ENCODE measurements around the gene GTF2F2.

GTF2F2 gene, protein sequence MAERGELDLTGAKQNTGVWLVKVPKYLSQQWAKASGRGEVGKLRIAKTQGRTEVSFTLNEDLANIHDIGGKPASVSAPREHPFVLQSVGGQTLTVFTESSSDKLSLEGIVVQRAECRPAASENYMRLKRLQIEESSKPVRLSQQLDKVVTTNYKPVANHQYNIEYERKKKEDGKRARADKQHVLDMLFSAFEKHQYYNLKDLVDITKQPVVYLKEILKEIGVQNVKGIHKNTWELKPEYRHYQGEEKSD

DNA sequence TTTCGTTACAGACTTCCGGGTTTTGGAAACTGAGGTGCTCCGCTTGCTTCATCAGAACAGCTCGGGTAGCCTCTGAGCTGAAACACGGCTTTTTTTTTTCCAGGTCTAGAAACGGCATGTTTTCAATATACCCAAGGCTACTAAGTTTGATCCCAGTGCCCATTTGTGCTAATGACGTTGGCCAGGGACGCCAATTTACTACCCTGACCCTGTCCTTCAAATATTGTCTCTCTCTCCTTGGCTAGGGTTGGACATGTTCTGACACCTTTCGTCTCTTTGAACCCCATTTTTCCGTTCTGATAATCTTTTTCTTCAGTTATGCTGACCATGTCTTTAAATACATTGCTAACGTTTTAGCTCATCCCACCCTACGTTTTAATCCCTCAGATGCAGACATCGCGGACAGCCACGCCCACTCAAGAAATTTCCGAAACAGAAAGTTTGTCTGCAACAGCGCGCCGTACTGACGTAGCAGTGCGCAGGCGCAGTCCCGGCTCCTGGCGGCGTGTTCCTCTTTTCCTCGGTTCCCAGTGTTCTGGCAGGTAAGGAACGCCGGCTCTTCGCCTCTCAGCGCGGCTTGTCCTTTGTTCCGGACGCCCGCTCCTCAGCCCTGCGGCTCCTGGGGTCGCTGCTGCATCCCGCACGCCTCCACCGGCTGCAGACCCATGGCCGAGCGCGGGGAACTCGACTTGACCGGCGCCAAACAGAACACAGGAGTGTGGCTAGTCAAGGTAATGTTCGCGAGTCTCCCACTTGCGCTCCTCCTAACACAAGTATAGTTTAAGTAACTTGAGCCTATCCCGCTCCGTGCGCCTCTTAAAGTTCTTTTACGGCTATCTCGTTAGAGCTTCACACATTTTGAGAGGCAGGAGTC, at the start of gene GTF2F2:
GTF2F2 (plus strand) TSS at position 520 of the 874 bp plus-strand sequence; CDS start at position 666, 146 bp downstream.
- DNase-seq (ENCODE audit: low read depth in 3 of 3, low spot score in 1 of 3): peak; percentile 65 to 75 (median 75)

DNA sequence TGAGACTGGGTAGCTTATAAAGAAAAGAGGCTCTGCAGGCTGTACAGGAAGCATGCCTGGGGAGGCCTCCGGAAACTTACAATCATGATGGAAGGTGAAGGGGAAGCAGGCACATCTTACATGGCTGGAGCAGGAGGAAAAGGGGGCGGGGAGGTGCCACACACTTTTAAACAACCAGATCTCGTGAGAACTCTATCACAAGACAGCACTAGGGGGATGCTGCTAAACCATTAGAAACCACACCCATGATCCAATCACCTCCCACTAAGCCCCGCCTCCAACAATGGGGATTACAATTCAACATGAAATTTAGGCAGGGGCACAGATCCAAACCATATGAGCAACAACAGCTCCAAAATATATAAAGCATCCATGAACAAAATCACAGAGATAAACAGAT, 46.5 kb upstream of the GTF2F2 start:
- DNase-seq (ENCODE audit: low read depth in 3 of 3, low spot score in 1 of 3): no peak

DNA sequence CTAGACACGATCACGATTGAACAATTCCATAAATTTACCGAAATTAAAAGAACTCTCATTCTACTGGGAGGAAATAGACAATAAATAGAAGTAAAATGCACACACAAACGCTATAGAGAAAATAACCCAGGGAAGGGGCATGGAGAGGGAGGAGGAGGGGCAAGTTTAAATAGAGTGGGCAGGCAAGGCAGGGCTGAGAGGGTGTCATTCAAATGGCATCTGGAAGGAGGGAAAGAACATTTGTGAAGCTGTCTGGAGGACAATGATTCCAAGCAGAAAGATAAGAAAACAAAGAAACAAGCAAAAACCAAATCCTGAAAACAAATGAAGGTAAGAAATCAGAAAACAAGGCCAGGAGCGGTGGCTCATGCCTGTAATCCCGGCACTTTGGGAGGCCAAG, 45.6 kb upstream of the GTF2F2 start:
- DNase-seq (ENCODE audit: low read depth in 3 of 3, low spot score in 1 of 3): no peak

DNA sequence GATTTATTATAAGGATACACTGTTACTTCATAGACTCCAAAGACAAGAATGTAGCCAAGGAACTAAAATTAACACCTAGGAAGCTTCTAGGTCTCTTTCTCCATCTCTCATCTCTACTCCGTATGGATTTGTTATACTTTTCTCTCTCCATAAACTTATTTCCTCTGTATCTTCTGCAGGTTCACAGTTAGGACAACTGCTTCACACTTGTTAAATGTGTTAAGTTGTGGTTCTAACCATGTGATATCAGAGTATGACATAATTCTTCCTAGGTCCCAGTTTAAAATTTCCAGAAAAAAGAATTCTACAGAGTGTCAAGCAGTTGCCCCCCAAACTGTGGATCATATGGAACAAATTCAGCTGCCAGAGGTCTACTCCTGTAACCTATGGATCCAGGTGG, 42.3 kb upstream of the GTF2F2 start:
- DNase-seq (ENCODE audit: low read depth in 3 of 3, low spot score in 1 of 3): no peak

DNA sequence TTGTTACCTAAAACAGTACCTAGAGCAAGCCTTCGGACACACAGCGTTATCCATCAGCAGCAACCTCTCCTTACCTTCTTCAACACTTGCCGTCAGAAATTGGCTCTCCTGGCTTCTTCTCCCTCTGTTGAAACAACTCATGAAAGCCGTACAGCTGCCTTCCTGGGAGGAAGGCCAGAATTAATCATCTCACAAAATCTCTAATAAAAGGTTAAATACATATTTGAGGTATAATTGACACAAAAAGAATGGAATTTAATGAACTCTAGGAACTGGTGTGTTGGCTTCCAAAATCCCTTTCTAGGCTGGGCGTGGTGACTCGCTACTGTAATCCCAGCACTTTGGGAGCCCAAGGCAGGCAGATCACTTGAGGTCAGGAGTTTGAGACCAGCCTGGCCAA, 37.3 kb upstream of the GTF2F2 start:
- DNase-seq (ENCODE audit: low read depth in 3 of 3, low spot score in 1 of 3): no peak

DNA sequence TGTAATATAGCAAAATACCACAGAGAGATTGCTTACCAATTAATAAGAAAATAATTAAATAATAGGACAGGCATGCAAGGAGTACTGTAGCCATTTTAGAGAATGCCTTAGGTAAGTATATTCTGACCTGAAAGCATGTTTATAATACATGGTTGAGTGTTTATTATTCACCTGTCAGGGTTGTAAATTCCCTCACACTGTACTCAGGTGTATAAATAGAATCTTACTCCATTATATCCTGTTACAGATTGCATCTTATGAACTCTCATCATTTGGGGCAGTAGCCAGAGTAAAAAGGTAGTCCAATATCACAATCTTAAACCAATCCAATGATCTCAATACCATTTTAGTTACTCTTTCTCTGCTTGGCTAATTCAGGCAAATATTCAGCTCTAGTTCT, 35.8 kb upstream of the GTF2F2 start:
- DNase-seq (ENCODE audit: low read depth in 3 of 3, low spot score in 1 of 3): no peak

DNA sequence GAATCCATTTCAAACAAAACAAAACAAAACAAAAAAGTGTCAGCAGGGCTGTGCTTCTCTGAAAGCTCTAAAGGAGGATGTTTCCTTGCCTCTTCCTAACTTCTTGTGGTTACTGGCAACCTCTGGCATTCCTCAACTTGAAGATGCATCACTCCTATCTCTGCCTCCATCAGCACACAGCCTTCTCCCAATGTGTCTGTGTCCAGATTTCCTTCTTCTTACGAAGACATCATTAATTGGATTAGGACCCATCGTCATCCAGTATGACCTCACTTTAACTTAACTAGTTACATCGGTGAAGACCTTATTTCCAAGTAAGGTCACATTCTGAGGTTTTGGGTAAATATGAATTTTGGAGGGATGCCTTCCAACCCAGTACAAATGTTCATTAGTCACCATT, 33.8 kb upstream of the GTF2F2 start:
- DNase-seq (ENCODE audit: low read depth in 3 of 3, low spot score in 1 of 3): no peak

DNA sequence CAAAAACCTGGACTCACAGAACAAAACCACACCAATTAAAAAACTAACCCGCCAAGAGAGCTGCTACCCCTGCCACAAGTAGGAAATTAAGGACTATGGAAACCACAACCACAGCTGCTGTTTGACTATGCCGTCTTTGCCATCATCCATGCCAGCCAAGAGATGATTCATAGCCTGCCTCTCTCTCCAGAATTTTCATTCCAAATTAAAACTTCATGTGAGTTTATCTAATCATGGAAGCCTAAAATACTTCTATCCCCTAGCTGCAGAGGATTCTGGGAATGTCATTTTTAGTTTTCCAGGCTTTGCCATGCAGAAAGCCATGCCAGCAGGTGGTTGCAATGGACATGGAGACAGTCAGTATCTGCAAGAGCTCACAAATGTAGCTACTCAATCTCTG, 27.6 kb upstream of the GTF2F2 start:
- no peak for DNase-seq (ENCODE audit: low read depth in 3 of 3, low spot score in 1 of 3)

DNA sequence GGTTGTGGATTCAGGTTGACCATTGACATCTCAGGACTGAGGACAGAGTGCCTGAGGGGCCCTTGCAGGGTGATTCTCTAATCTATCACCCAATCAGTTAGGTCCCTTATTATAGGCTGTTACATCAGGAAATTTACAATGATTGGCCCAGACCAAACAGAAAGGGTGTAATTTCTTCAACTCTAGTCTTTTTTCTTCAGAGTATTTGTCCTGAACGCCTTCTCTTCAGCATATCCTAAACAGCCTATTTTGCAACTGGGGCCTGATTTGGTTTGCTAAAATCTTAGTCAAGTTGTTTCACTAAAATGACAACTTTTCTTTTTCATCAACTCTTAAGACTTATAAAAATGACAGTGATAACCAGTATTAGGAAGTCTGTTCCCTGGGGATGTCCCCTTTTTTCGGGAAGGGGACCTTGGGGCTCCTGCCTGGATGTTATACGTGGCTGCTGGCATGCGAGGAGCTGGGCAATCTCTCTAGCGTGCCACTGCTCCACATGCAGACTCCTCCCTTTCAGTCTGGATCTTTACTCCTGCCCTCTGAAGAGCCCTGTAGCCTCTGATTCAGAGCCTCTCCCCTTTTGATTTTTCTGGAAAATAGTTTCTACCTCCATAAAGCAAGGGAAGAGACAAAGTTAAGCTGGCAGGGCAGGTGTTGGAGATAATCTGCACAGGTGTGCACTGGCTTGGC, 19.6 kb upstream of the GTF2F2 start:
- no peak for DNase-seq (ENCODE audit: low read depth in 3 of 3, low spot score in 1 of 3)

DNA sequence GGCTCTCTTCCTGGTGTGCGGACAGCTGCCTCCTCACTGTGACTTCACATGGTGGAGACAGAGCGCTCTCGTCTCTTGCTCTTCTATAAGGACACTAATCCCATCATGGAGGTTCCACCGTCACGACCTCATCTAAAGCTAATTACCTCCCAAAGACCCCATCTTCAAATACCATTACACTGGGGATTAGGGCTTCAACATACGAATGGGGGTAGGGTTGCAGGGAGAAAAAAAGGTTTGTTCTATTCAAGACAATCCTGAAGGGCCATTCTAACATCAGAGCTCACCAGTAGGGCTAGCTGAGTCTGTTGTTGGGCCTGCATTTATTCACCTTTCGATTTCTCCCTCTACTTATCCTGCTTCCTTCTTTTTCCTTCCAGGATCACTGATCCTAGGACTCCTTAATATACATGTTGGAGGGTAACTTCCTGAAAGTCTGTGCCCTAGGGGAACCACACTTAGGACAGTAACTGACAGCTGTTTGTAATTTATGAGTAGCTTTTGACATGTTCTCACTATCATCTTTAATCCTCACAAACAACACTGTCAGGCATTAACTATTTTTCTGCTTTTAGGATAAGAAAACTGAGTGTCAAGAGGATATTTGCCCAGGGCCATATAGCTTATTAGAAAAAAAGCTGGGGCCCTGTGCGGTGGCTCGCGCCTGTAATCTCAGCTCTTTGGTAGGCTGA, 18.8 kb upstream of the GTF2F2 start:
- no peak for DNase-seq (ENCODE audit: low read depth in 3 of 3, low spot score in 1 of 3)

DNA sequence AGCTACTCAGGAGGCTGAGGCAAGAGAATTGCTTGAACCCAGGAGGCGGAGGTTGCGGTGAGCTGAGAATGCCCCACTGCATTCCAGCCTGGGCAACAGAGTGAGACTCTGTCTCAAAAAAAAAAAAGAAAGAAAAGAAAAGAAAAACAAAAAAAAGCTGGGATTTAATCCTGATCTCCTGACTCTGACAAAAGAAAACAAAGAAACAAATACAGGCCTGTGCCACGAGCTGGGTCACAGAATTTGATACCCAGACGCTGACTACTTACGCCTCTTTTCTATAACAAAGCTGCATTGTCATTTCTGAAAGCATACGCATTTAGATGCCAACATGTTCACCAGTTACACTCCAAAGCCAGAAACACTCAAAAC, 18.2 kb upstream of the GTF2F2 start:
- no peak for DNase-seq (ENCODE audit: low read depth in 3 of 3, low spot score in 1 of 3)

DNA sequence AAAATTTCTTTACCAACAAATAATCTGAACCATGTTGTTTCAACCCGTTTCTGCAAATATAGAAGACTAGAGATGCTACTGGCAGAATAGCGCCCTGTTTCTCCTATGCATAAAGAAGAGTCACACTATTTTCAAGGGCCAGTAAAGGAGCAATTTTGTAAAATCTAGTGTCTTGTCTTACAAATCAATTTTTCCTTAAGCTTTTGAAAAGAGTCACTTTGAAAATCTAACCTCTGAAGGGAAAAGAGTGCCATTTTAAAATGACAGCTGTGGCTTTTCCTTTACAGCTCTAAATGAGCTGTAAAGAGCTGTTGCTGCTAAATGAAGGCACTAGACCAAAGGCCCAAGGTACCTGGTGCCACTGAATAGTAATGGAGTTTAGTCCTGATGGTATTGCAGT, 16.9 kb upstream of the GTF2F2 start:
- no peak for DNase-seq (ENCODE audit: low read depth in 3 of 3, low spot score in 1 of 3)

DNA sequence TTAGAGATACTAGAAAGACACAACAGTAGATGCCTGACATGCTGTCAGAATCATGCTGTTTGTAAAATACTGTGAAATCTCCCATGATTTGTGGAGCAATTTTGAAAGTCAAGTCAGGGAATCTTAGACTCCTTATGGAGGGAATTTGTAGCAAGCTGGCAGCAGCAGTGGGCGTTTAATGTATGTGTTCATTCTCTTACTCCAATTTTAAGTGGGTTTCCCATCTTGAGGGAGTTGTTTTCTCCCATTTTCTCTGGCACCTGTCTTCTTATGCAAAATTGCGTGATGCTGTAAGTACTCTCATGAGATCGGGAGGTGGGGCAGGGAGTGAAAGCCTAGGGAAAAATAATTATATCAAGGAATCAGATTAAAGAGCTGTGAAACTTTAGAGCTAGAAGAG, 16.0 kb upstream of the GTF2F2 start:
- no peak for DNase-seq (ENCODE audit: low read depth in 3 of 3, low spot score in 1 of 3)

DNA sequence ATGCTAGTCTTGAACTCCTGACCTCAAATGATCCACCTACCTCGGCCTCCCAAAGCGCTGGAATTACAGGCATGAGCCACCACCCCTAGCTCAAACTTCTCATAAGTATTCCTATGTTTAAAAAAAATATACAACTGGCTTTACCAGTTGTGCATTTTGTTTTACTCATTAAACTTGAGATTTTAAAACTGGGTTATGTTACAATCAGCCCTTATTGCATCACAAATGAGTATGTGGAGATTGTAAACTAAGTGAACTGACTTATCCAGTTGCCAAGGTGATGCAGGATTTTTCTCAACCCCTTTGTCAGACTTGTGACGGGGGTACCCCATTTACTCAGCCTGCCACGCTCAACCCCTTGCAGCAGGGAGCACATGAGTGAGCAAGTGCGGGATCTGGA, 14.4 kb upstream of the GTF2F2 start:
- no peak for DNase-seq (ENCODE audit: low read depth in 3 of 3, low spot score in 1 of 3)

DNA sequence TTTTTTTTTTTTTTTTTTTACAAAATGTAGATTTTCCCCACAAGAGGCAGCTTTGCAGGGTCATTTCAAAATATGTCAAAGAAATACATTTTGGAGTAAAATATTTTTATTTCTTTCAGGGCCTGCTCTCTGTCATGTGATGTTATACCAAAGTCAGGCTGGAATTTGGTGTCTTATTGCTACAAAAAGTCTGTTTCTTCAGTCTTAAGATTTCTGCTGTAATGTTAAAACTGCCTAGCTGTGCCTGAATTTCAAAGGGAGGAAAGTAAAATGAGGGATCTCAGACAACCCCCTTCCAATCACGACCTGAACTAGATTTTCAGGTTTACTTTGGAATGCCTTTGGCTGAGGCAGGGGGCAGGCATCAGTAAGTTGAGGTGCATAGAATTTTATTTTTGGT, 12.8 kb upstream of the GTF2F2 start:
- no peak for DNase-seq (ENCODE audit: low read depth in 3 of 3, low spot score in 1 of 3)

DNA sequence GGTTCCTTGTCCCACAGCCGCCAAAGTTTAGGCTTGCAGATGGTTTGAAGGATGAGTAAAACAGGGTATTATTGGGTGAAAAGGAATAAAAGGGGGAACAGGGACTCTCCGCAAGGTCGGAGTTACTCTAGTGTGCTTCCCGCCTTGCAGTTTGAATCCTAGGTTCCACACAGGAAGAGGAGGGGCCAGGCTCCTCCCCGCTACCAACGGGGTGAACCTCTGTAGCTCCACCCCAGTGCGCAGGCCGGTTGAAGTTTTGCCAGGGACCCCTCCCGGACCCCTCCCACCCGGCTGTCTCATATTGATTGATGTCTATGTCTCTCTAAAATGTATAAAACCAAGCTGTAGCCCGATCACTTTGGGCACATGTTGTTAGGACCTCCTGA, 11.6 kb upstream of the GTF2F2 start:
- no peak for DNase-seq (ENCODE audit: low read depth in 3 of 3, low spot score in 1 of 3)

DNA sequence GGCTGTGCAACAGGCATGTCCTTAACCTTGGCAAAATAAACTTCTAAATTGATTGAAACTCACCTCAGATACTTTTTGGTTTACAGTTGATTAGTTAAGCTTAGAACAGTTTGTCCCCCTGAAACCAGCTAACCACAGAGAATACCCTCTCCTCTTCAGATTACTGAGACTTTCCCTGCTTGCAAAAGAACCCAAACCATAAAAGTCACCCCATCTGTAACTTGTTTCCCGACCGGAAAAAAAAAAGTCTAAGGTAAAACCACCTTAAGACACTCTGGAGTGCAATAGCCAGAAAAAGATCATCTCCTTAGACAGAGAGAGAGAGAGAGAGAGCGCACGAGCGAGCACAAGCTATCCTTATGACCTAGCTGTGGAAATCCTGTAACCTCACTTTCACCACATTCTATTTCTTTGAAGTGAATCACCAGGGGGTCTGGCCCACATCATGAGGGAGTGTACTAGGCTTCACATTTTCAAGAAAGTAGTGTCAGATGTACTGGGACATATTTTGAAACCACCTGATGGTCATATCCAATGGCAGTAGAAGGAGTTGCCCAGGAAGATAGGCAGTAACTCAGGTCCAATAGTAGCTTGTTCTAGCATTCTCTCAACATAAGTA, 11.1 kb upstream of the GTF2F2 start:
- no peak for DNase-seq (ENCODE audit: low read depth in 3 of 3, low spot score in 1 of 3)

DNA sequence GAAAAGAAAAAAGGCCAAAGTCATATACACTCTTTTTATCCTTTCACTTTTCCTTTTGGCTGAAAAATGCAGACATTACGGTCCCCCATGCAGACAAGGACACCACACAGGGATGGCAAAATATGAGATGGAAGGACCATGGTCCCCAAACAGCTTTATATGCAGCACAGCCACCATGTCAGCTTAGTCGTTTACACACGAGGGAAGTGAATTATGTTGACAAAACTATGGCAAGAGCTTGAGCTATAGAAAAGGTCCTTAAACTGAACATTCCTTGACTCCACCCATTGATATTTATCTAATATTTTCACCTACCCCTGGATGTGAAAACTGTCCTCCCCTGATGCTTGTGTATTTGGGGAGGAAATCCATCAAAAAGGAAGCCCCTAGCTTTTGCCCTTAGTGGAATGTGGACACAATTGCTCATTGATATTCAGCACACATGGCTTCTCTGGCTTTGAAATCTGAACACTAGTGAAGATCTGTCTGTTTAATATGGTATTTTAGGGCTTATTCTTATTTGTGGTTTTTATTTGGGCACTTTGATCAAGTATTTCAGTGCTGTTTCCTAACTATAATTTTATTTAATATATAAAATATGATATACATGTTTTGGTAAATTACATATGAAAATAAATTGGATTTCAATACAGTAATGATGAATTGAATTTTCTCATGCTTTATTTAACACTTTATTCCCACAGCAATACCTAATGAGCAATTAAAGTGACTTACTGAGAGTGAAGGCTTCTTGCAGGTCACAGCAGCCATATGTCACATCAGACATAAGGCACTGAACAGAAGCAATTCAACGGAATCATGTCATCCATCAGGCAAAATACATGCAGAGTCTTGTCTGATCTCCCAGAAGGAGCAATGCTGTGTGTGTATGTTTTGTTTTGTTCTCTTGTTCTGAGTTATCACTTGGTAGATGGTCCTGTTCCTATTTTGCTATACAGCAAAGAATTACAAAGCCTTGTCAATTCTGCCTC, 6.8 kb upstream of the GTF2F2 start:
- no peak for DNase-seq (ENCODE audit: low read depth in 3 of 3, low spot score in 1 of 3)

DNA sequence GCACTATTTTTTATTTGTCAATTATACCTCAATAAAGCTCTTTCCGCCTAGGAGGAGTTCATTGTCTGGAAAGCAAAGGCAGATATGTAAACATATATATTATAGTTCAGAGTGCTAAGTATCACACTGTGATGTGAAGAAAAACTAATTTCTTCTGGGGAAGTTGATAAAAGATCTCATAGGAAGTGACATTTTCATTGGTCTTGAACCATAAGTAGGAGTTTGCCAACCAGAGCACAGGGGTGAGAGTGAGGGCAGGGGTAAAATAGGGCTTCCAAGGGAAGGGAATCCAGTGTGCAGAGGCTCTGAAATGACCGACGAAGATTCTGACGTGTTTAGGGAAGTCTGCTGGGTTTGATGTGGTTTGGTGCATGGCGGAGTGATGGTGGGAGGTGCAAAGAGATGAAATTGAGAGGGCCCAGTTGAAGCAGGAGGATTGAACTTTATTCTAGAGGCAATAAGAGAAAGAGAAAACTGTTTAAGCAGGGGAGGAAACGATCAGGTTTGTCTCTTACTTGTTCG, 780 bp upstream of the GTF2F2 start:
- peak in 2 of 3 donors; percentile 16 to 22 for DNase-seq (ENCODE audit: low read depth in 3 of 3, low spot score in 1 of 3)
